Osteoblast (primary cell): ENCODE results near the gene PDE6G. TPM values are rescaled to one million over a fixed set of nuclear protein-coding genes. Genes with fewer than 3 reads are reported as not detected.
A peak's percentile ranks its signal among the peaks of the same experiment; 100 is the strongest.

Experiments
- DNase-seq: peaks from one replicate; pipeline ENCODE4 v3.0.0; 2011; ENCODE audit warnings: low spot score, mixed read lengths; ENCODE audit not compliant: insufficient read length; ENCODE audit errors: missing footprints
- H2AFZ ChIP-seq: 2 replicates; pipeline ENCODE4 v1.6.0; 2011; ENCODE audit warnings: mild to moderate bottlenecking, low read length
- H3K27ac ChIP-seq: 2 replicates; pipeline ENCODE4 v1.5.1; 2011; ENCODE audit warnings: mild to moderate bottlenecking, low read depth, low read length, moderate library complexity
- H3K27me3 ChIP-seq: 2 replicates; pipeline ENCODE4 v1.6.0; 2012; ENCODE audit warnings: mild to moderate bottlenecking, control low read depth, inconsistent platforms, low read length, moderate library complexity; ENCODE audit not compliant: insufficient read depth
- H3K36me3 ChIP-seq: 2 replicates; pipeline ENCODE4 v1.5.1; 2011; ENCODE audit warnings: mild to moderate bottlenecking, low read length, control low read depth, moderate library complexity; ENCODE audit not compliant: insufficient read depth
- H3K4me1 ChIP-seq: 2 replicates; pipeline ENCODE4 v1.5.1; 2011; ENCODE audit warnings: mild to moderate bottlenecking, low read length, control low read depth, moderate library complexity; ENCODE audit not compliant: insufficient read depth
- H3K4me2 ChIP-seq: 2 replicates; pipeline ENCODE4 v1.6.0; 2011; ENCODE audit warnings: mild to moderate bottlenecking, low read length; ENCODE audit not compliant: insufficient read depth
- H3K4me3 ChIP-seq: fragments of 200-600 bp; sonication (generic); 3 replicates; pipeline ENCODE4 v1.5.1; 2012; ENCODE audit warnings: mild to moderate bottlenecking, low read length, inconsistent platforms; ENCODE audit not compliant: insufficient read depth
- H3K79me2 ChIP-seq: 2 replicates; pipeline ENCODE4 v1.6.0; 2012; ENCODE audit warnings: mild to moderate bottlenecking, low read length, control low read depth, inconsistent platforms; ENCODE audit not compliant: insufficient read depth
- H3K9me3 ChIP-seq: 2 replicates; pipeline ENCODE4 v1.5.1; 2011; ENCODE audit warnings: low read depth, low read length, control low read depth
- H4K20me1 ChIP-seq: 2 replicates; pipeline ENCODE4 v1.6.0; 2012; ENCODE audit warnings: mild to moderate bottlenecking, low read length, control low read depth; ENCODE audit not compliant: insufficient read depth
- total RNA-seq: library from RNA; depleted of rRNA; stranded (reverse); fragments of >200 nt; gene quantifications from 2 replicates; pipeline ENCODE4 v1.2.3, GENCODE V29; 2012
- TF ChIP-seq, protein P1 (sequence below): IDR thresholded peaks from 2 replicates; pipeline ENCODE4 v1.5.1; 2011; ENCODE audit warnings: mild to moderate bottlenecking, low read depth, low read length, moderate library complexity; ENCODE audit errors: extremely low read depth

Gene PDE6G
- total RNA-seq, 1 donor = not detected

DNA sequence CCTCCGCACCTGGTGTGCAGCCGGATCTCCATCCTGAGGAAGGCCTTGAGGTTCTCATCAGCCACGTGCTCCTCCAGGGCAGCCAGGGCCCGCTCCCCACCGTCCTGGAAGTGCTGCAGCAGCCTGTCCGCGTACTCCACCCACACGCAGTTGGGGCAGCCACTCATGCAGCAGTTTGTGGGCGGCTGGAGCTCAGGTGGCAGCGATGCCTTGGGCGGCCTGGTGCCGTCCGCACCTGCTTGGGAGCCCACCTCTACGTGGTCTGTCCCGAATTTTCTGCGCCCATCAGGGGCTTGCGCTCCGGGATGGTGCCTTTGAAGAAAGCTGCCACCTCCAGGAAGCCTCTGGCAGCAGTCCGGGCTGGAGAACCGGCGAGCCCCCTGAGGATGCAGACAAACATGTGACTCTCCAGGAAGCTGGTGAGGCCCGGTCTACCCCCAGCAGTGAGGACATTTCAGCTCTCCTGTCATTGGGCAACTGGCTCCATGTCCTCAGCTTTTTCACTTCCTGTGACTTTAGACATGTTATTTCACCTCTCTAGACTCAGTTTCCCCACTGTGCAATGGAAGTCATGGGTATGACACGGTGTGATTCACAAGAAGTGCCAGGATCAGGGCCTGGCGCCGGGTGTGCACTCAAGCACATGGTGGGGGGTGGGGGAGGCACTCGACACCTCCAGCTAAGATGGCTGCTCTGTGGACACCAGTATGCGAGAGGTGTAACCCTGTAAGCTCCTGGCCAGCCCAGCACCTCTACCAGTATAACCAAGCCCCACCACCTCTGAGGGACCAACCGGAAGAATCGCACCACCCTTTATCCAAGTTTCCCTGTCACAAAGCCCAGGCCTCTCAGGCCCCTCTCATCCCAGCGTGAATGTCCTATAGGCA is 9.1 kb upstream of the PDE6G start:
- H3K79me2 ChIP-seq = peaks cover 35% of the 10 kb centered on the region
- no peaks in the 10 kb centered on the region for H4K20me1 ChIP-seq
- H3K4me1 ChIP-seq = peaks cover 13% of the 10 kb centered on the region
- peak overlapping the region; percentile 90 for H2AFZ ChIP-seq
- peak overlapping the region; percentile 89 for H3K4me3 ChIP-seq
- peak; percentile 89 for DNase-seq
- H3K27me3 ChIP-seq = no peaks in the 10 kb centered on the region
- no peaks in the 10 kb centered on the region for H3K9me3 ChIP-seq
- peaks cover 16% of the 10 kb centered on the region for H3K36me3 ChIP-seq
- peak overlapping the region; percentile 74 for H3K27ac ChIP-seq
- H3K4me2 ChIP-seq = peak overlapping the region; percentile 98
- TF ChIP-seq, protein P1, sequence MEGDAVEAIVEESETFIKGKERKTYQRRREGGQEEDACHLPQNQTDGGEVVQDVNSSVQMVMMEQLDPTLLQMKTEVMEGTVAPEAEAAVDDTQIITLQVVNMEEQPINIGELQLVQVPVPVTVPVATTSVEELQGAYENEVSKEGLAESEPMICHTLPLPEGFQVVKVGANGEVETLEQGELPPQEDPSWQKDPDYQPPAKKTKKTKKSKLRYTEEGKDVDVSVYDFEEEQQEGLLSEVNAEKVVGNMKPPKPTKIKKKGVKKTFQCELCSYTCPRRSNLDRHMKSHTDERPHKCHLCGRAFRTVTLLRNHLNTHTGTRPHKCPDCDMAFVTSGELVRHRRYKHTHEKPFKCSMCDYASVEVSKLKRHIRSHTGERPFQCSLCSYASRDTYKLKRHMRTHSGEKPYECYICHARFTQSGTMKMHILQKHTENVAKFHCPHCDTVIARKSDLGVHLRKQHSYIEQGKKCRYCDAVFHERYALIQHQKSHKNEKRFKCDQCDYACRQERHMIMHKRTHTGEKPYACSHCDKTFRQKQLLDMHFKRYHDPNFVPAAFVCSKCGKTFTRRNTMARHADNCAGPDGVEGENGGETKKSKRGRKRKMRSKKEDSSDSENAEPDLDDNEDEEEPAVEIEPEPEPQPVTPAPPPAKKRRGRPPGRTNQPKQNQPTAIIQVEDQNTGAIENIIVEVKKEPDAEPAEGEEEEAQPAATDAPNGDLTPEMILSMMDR = no peak

DNA sequence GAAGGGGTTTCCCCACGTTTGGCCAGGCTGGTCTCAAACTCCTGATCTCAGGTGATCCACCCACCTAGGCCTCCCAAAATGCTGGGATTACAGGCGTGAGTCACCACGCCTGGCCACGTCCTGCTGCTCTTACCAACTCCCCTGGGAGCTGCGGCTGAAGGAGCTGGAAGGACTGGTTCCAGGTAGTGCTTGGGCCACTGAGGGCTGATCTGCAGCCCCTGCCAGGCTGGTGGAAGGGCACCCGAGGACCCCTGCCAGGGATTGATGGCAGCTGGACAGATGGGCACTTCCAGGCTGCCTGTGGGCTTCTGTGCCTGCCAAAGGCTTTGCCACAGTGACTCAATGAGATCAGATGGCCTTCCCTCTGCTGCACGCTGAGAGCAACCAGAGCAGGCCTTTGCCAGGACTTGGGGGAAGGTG is 7.7 kb upstream of the PDE6G start:
- no peaks in the 10 kb centered on the region for H3K9me3 ChIP-seq
- H3K4me1 ChIP-seq = peaks cover 13% of the 10 kb centered on the region
- TF ChIP-seq, protein P1 = no peak
- no peak overlapping the region for H3K27ac ChIP-seq
- H3K4me3 ChIP-seq = no peak overlapping the region
- peak; percentile 71 for DNase-seq
- H3K27me3 ChIP-seq = no peaks in the 10 kb centered on the region
- peaks cover 12% of the 10 kb centered on the region for H3K36me3 ChIP-seq
- H2AFZ ChIP-seq = no peak overlapping the region
- H3K79me2 ChIP-seq = peaks cover 32% of the 10 kb centered on the region
- no peak overlapping the region for H3K4me2 ChIP-seq
- no peaks in the 10 kb centered on the region for H4K20me1 ChIP-seq

DNA sequence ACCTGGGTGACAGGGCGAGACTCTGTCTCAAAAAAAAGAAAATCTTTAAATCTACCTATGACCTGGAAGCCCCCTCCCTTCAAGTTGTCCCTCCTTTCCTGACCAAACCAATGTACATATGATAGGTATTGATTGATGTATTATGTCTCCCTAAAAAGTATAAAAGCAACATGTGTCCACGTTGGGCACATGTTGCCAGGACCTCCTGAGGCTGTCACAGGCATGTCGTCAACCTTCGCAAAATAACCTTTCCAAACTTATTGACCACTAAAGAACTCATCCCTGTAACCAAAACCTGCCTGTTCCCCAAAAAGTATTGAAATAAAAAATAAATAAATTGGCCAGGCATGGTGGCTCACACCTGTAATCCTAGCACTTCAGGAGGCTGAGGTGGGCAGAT is 5.7 kb upstream of the PDE6G start:
- no peak overlapping the region for H3K4me3 ChIP-seq
- TF ChIP-seq, protein P1 = no peak

DNA sequence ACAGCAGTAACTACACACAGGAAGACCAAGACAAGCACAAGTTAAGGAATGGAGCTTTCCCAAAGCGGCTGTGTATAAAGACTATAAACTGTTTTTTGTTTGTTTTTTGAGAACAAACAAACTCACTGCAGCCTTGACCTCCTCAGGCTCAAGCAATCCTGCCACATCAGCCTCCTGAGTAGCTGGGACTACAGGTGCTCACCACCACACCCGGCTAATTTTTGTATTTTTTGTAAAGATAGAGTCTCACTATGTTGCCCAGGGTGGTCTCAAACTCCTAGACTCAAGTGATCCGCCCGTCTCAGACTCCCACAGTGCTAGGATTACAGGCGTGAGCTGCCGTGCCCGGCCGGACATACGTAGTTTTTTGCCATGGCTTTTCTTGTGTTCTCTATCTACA is 4.1 kb upstream of the PDE6G start:
- H3K27ac ChIP-seq = no peak overlapping the region
- H3K9me3 ChIP-seq = no peaks in the 10 kb centered on the region
- no peak for DNase-seq
- peaks cover 10% of the 10 kb centered on the region for H3K36me3 ChIP-seq
- H3K4me2 ChIP-seq = no peak overlapping the region
- peaks cover 5% of the 10 kb centered on the region for H3K79me2 ChIP-seq
- no peaks in the 10 kb centered on the region for H3K27me3 ChIP-seq
- no peak overlapping the region for H3K4me3 ChIP-seq
- TF ChIP-seq, protein P1 = no peak
- no peak overlapping the region for H2AFZ ChIP-seq
- no peaks in the 10 kb centered on the region for H4K20me1 ChIP-seq
- H3K4me1 ChIP-seq = peaks cover 2% of the 10 kb centered on the region

More for the DNA sequence above, 5.7 kb upstream of the PDE6G start:
- DNase-seq = no peak
- Histone ChIP-seq H3K9me3 (no peaks in the 10 kb centered on the region), H3K4me1 (peaks cover 8% of the 10 kb centered on the region), H3K27me3 (no peaks in the 10 kb centered on the region), H3K79me2 (peaks cover 18% of the 10 kb centered on the region), H2AFZ (no peak overlapping the region), H3K4me2 (no peak overlapping the region), H4K20me1 (no peaks in the 10 kb centered on the region), H3K27ac (no peak overlapping the region), H3K36me3 (peaks cover 10% of the 10 kb centered on the region)
